GM12874 (cell line): ENCODE data around the gene CCN2.

ENCODE experiments used
- CTCF ChIP-seq: IDR thresholded peaks from 2 replicates; pipeline ENCODE4 v1.5.1; 2011; ENCODE audit warnings: low read depth, mild to moderate bottlenecking, control low read depth, low read length, moderate library complexity; ENCODE audit not compliant: insufficient read depth

Gene CCN2

GRCh38 chr6:131976545-131977061 lies 25.4 kb upstream of the CCN2 start:
- TF ChIP-seq CTCF, result no peak

DNA sequence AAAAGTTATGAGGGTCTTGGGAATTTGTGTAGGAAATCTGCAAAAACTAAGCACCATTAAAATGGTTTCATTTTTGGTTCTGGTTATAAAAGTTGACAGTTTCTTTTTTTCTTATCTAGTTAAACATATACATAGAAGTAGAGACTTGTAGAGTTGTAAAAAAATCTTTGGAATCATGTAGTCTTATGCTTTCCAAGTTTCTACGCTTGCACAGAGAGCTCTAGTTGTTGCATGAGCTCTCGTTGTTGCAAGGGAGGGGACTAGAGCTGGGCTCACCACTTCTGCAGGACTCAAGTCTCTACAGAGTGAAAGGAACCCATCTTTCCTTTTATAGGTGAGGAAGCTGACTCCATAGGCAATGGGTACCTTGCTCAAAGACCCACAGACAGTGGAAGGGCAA lies 21.6 kb upstream of the CCN2 start:
- no peak for TF ChIP-seq CTCF

- TF ChIP-seq CTCF, result no peak
Measured at GRCh38 chr6:131970076-131970859, 19.1 kb upstream of the CCN2 start.

DNA sequence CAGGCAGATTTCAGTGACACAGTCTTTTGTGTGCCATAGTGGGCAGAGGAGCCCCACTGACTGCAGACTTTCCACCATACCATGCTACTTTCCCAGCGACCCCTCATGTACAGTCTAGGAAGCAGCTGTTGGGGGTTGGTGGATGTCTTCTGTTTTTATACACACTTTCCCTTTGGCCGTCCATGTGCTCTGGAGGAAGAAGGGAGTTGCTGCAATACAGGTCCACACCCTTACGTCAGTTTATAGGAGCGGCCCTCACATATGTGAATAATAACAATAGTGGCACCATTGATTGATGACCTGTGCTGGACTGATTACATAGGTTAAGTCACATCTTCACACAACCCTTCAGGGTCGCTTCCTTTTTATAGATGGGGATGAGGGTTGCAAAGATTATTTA lies 17.5 kb upstream of the CCN2 start:
- no peak for TF ChIP-seq CTCF

DNA sequence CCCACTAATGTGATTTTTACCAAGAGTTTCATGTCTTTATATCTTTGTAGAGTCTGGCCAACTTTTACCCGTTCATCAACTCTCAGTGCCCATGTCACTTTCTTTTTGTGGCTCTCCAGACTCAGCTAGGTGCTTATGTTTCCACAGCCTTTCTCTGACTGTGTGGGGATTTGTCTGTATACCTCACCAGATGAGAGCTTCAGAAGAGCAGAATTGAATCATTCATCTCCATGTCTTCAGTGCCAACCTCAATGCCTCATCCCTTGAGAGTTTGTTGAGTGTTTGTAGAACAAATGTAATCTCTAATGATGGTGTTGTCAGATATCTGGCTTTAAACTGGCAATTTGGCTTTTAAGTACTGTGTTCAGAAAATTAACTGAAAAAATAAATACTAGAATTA lies 16.8 kb upstream of the CCN2 start:
- TF ChIP-seq CTCF, result no peak

- no peak for TF ChIP-seq CTCF
Measured at GRCh38 chr6:131966443-131966842, 15.3 kb upstream of the CCN2 start.

DNA sequence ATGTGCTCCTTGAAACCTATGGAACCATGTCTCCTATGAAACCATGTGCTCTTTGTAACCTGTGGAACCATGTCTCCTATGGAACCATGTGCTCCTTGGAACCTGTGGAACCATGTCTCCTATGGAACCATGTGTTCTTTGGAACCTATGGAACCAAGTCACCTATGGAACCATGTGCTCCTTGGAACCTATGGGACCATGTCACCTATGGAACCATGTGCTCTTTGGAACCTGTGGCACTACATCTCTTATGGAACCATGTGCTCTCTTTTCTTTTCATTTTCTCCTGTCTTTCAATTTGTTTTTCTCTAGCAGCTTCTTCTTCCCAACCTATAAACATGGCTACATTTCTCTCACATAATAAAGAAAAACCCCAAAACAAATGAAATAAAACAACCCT lies 11.9 kb upstream of the CCN2 start:
- TF ChIP-seq CTCF, result no peak
